Coronary artery (tissue), 2 donors: ENCODE results near the gene PDK4.

Source experiments
- DNase-seq: peaks from one replicate; pipeline ENCODE4 v3.0.0-alpha.2; 2017; ENCODE audit warnings: low spot score
- H3K27ac ChIP-seq, 2 donors: fragments of 200-600 bp; sonication (generic); one replicate each; pipeline ENCODE4 v1.5.1; 2016 to 2019
- H3K4me3 ChIP-seq: fragments of 200-600 bp; sonication (generic); 2 replicates; pipeline ENCODE4 v1.5.1; 2016; ENCODE audit warnings: mild to moderate bottlenecking, moderate library complexity
- TF ChIP-seq, protein P1 (sequence below): fragments of 200-600 bp; sonication (generic); IDR thresholded peaks from one replicate; pipeline ENCODE4 v1.5.1; 2019; ENCODE audit warnings: antibody characterized with exemption

Gene PDK4

DNA sequence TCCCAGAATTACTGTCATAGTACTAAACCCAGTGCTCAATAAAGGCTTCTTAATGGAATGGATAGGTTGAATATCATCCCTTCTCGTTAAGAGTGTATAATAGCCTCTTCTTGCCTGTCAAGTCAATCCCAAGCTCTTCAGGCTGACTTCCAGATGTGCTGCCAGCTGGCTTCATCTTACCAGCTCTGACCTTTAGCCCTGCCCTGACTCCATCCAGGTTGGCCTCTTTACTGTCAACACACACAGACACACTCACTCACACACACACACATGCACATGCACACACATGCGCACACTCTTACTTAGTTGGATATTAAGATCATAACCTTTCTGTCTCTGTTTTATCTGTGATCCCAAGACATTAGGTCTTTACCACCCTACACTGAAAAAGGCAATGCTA is 61.5 kb downstream of the PDK4 start:
- Histone ChIP-seq H3K27ac (no peak overlapping the region), H3K4me3 (no peak overlapping the region)
- DNase-seq = no peak
- TF ChIP-seq, protein P1, sequence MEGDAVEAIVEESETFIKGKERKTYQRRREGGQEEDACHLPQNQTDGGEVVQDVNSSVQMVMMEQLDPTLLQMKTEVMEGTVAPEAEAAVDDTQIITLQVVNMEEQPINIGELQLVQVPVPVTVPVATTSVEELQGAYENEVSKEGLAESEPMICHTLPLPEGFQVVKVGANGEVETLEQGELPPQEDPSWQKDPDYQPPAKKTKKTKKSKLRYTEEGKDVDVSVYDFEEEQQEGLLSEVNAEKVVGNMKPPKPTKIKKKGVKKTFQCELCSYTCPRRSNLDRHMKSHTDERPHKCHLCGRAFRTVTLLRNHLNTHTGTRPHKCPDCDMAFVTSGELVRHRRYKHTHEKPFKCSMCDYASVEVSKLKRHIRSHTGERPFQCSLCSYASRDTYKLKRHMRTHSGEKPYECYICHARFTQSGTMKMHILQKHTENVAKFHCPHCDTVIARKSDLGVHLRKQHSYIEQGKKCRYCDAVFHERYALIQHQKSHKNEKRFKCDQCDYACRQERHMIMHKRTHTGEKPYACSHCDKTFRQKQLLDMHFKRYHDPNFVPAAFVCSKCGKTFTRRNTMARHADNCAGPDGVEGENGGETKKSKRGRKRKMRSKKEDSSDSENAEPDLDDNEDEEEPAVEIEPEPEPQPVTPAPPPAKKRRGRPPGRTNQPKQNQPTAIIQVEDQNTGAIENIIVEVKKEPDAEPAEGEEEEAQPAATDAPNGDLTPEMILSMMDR = no peak
